Heart right ventricle (tissue), 16 donors: ENCODE results near the gene METTL3. TPM values are rescaled to one million over a fixed set of nuclear protein-coding genes. Genes with fewer than 3 reads are reported as not detected.
A peak's percentile ranks its signal among the peaks of the same experiment; 100 is the strongest.

Experiments
- ATAC-seq, 8 donors: fragments of 200-7000 bp; cut with Tn5 transposase; one replicate each; pipeline ENCODE4 v1.9.1; 2020; ENCODE audit warnings: mild to moderate bottlenecking in 8 of 8, moderate library complexity in 8 of 8, moderate number of reproducible peaks in 1 of 8
- DNase-seq, 2 donors: peaks; one replicate each; pipeline ENCODE4 v3.0.0-alpha.2; 2020
- H3K27ac ChIP-seq, 10 donors: fragments of 200-600 bp; sonication (generic) in 2 of 10; one replicate each; pipeline versions ENCODE4 v1.5.0 to v1.8.0; 2020 to 2022; ENCODE audit warnings: mild to moderate bottlenecking in 3 of 10
- H3K27me3 ChIP-seq, 7 donors: fragments of 200-600 bp; one replicate each; pipeline ENCODE4 v1.8.0; 2021 to 2022; ENCODE audit warnings: mild to moderate bottlenecking in 2 of 7
- H3K36me3 ChIP-seq, 9 donors: fragments of 200-600 bp; sonication (generic) in 1 of 9; one replicate each; pipeline versions ENCODE4 v1.5.0 to v1.8.0; 2020 to 2022; ENCODE audit warnings: mild to moderate bottlenecking in 2 of 9
- H3K4me1 ChIP-seq, 9 donors: fragments of 200-600 bp; sonication (generic) in 1 of 9; one replicate each; pipeline versions ENCODE4 v1.5.0 to v1.8.0; 2020 to 2022; ENCODE audit warnings: mild to moderate bottlenecking in 4 of 9
- H3K4me3 ChIP-seq, 10 donors: fragments of 200-600 bp; sonication (generic) in 2 of 10; one replicate each; pipeline versions ENCODE4 v1.5.0 to v1.8.0; 2020 to 2022; ENCODE audit warnings: mild to moderate bottlenecking in 7 of 10, moderate library complexity in 2 of 10
- H3K9me3 ChIP-seq, 11 donors: fragments of 200-600 bp in 10 of 11; sonication (generic) in 2 of 11; one replicate each; pipeline versions ENCODE4 v1.5.0 to v1.8.0; 2013 to 2022; ENCODE audit warnings: mild to moderate bottlenecking in 2 of 11, control low read depth in 1 of 11, moderate library complexity in 1 of 11
- CTCF ChIP-seq, 9 donors: fragments of 200-600 bp; sonication (generic) in 2 of 9; IDR thresholded peaks; one replicate each; pipeline versions ENCODE4 v1.5.0 to v1.8.0; 2021 to 2022; ENCODE audit warnings: antibody characterized with exemption in 9 of 9, mild to moderate bottlenecking in 5 of 9, moderate library complexity in 1 of 9
- WGBS, 2 donors: extraction: QIAGEN DNeasy Blood & Tissue Kit; methylation state at CpG; one replicate each; pipeline ENCODE4 v1.1.7; 2013; ENCODE audit warnings: inconsistent platforms in 1 of 2; 5-methylcytosine and 5-hydroxymethylcytosine counted together
- intact Hi-C, 10 donors: fragments of 100-400 bp; cut with DNase I; formaldehyde crosslinking; loops; one replicate each; pipeline versions ENCODE4 v1.11.1 to v1.14.2; 2022
- polyA plus RNA-seq, 2 donors: library from polyadenylated mRNA; stranded (reverse); fragments of 200-250 nt; gene quantifications; one replicate each; pipeline ENCODE4 v1.2.3, GENCODE V29; 2013
- total RNA-seq, 10 donors: library from RNA; stranded (reverse); fragmentation: NEBNext Ultra II Directional in 3 of 10; extraction: Animal tissue kit (Norgen Biotek cat#: 25700) in 3 of 10; gene quantifications; one replicate each; pipeline versions ENCODE4 v1.2.1 to v1.2.4, GENCODE V29; 2021 to 2023
- donor health status: Arrhythmogenic right ventricular cardiomyopathy.
- donor health status: ischemic (EF 13 %, LVEDD 7.1; RV severe dilation, severe dysfunction).
- donor health status: healthy with polysubstance abuse.
- donor health status: DM: no; HTN: yes; CAD: no.
- donor health status: DM: no; HTN: no; CAD: no.
- donor health status: ischemic (EF 25% LVEDD 6.9; RV normal size, moderate dysfunction).
- donor health status: ischemic (EF 25% LVEDD 5.7; RV mildly dilated, moderate dysfunction).
- donor health status: healthy.
- donor health status: DM: yes; HTN: yes; CAD: no.
- donor health status: Ischemic cardiomyopathy.
- donor health status: ischemic (EF 35%, LVEDD 5.7; RV mildly dilated, moderate dysfunction).
- donor health status: nonischemic (EF 11% LVEDD 7.7; RV severe dilation, severe dysfunction).
- donor health status: DM: yes; HTN: yes; CAD: no.
- donor health status: PGD.
- donor health status: ischemic (EF 29% LVEDD 5.4; RV normal size, mild dysfunction).
- donor health status: nonischemic (EF 23%, LVEDD 6.1; RV moderate dilation, normal function).

Gene METTL3
- total and polyA plus RNA-seq, 12 donors, result 21.0 to 46.7 (median 24.0) TPM

GRCh38 chr14:21476925-21477681 lies 34.0 kb downstream of the METTL3 start, which contains the start of the genes RAB2B and TOX4:
TSS of gene RAB2B (minus strand) at chr14:21476959. CDS start at chr14:21476872, 87 bp downstream.
TSS of gene TOX4 (plus strand) at chr14:21477195. CDS start at chr14:21477279, 84 bp downstream.
- Histone ChIP-seq H3K4me3 (peak within 1 kb of the TSS; percentile 68 to 95 (median 83)), H3K9me3 (no peaks in the 10 kb centered on the region), H3K27me3 (no peaks in the 10 kb centered on the region), H3K27ac (peak within 1 kb of the TSS; percentile 59 to 96 (median 86)), H3K36me3 (peaks cover 0 to 59% (median 6%) of the 10 kb centered on the region in 9 donors), H3K4me1 (peaks cover 5 to 26% (median 24%) of the 10 kb centered on the region in 9 donors)
- WGBS, 2 donors, result 0 to 1% methylated on average over 49 of the region's 49 CpGs
- DNase-seq (peak; percentile 90 to 97), ATAC-seq (peak; percentile 99 to 100 (median 99))
- peak; percentile 84 to 99 (median 95) for TF ChIP-seq CTCF (IDR thresholded peaks at IDR 0.05)
- intact Hi-C loops, result loop anchor here in 6 of 10 donors (1.0 to 5.0 kb wide), 7 partner anchors 20 to 40 kb away; partner anchors contain the start of genes CHD8 (in 6 of the 6) and METTL3 (in 3 of the 6)

GRCh38 chr14:21476523-21476924 lies 34.6 kb downstream of the METTL3 start:
- H3K27me3 ChIP-seq, result no peaks in the 10 kb centered on the region
- no peaks in the 10 kb centered on the region for H3K9me3 ChIP-seq
- H3K4me3 ChIP-seq, result peak overlapping the region; percentile 59 to 95 (median 82)
- 0 to 2% methylated on average over 27 of the region's 27 CpGs for WGBS, 2 donors
- peak; percentile 83 to 92 (median 88) for ATAC-seq
- intact Hi-C loops, result loop anchor here in 6 of 10 donors (1.0 to 5.0 kb wide), 5 partner anchors 20 to 39 kb away; partner anchors contain the start of genes CHD8 (in 2 of the 6) and METTL3 (in 2 of the 6)
- TF ChIP-seq CTCF (IDR thresholded peaks at IDR 0.05), result no peak
- peaks cover 0 to 58% (median 5%) of the 10 kb centered on the region in 9 donors for H3K36me3 ChIP-seq
- peaks cover 5 to 26% (median 23%) of the 10 kb centered on the region in 9 donors for H3K4me1 ChIP-seq
- H3K27ac ChIP-seq, result peak overlapping the region; percentile 59 to 96 (median 86)
- peak in 1 of 2 donors; percentile 86 for DNase-seq

GRCh38 chr14:21475767-21476522 lies 35.2 kb downstream of the METTL3 start:
- H3K4me1 ChIP-seq, result peaks cover 5 to 26% (median 23%) of the 10 kb centered on the region in 9 donors
- WGBS, 2 donors, result 36 to 39% methylated on average over 10 of the region's 10 CpGs
- intact Hi-C loops, result loop anchor here in 6 of 10 donors (1.0 to 5.0 kb wide), 5 partner anchors 19 to 39 kb away; partner anchors contain the start of genes CHD8 (in 2 of the 6) and METTL3 (in 2 of the 6)
- H3K9me3 ChIP-seq, result no peaks in the 10 kb centered on the region
- no peaks in the 10 kb centered on the region for H3K27me3 ChIP-seq
- H3K4me3 ChIP-seq, result peak overlapping the region; percentile 59 to 95 (median 82)
- peaks cover 0 to 57% (median 4%) of the 10 kb centered on the region in 9 donors for H3K36me3 ChIP-seq
- DNase-seq (no peak), ATAC-seq (peak in 2 of 8 donors; percentile 1 to 2)
- H3K27ac ChIP-seq, result peak overlapping the region in 9 of 10 donors; percentile 82 to 96 (median 87)
- TF ChIP-seq CTCF (IDR thresholded peaks at IDR 0.05), result no peak

GRCh38 chr14:21467616-21468015 lies 43.5 kb downstream of the METTL3 start:
- no peak overlapping the region for H3K27ac ChIP-seq
- H3K27me3 ChIP-seq, result no peaks in the 10 kb centered on the region
- no peaks in the 10 kb centered on the region for H3K9me3 ChIP-seq
- peaks cover 0 to 97% (median 30%) of the 10 kb centered on the region in 9 donors for H3K36me3 ChIP-seq
- H3K4me3 ChIP-seq, result no peak overlapping the region
- ATAC-seq (no peak), DNase-seq (no peak)
- 56 to 67% methylated on average over 1 of the region's 1 CpG for WGBS, 2 donors
- intact Hi-C loops, result no loop called here
- H3K4me1 ChIP-seq, result no peaks in the 10 kb centered on the region
- TF ChIP-seq CTCF (IDR thresholded peaks at IDR 0.05), result no peak
